K562 (cell line): ENCODE data around the gene LPIN2. TPM values are rescaled to one million over a fixed set of nuclear protein-coding genes. Genes with fewer than 3 reads are reported as not detected.

Experiments
- CC2D1A ChIP-seq: fragments of 450-650 bp; IDR thresholded peaks from 2 replicates; pipeline ENCODE4 v1.6.1; 2017; ENCODE audit warnings: mild to moderate bottlenecking
- DDX20 ChIP-seq: fragments of 450-650 bp; IDR thresholded peaks from 2 replicates; pipeline ENCODE4 v1.6.1; 2016; ENCODE audit warnings: missing genetic modification characterization, low read depth, mild to moderate bottlenecking, missing compliant biosample characterization, moderate library complexity
- DLX4 ChIP-seq: fragments of 250-450 bp; sonication (Bioruptor Pico); IDR thresholded peaks from 2 replicates; pipeline ENCODE4 v1.6.1; 2021; ENCODE audit warnings: mild to moderate bottlenecking
- ETS1 ChIP-seq: conservative IDR thresholded peaks from 2 replicates; pipeline ENCODE4 v1.6.1; 2011; ENCODE audit warnings: low read depth, mild to moderate bottlenecking, low read length; ENCODE audit not compliant: control insufficient read depth
- HDAC6 ChIP-seq: IDR thresholded peaks from 2 replicates; pipeline ENCODE4 v1.6.1; 2012; ENCODE audit warnings: low read depth, mild to moderate bottlenecking, control low read depth, inconsistent platforms, low read length, moderate library complexity
- HDAC8 ChIP-seq: fragments of 450-650 bp; IDR thresholded peaks from 2 replicates; pipeline ENCODE4 v1.6.1; 2016; ENCODE audit warnings: mild to moderate bottlenecking, missing genetic modification characterization, moderate library complexity, missing compliant biosample characterization
- KHSRP ChIP-seq: fragments of 450-650 bp; IDR thresholded peaks from 2 replicates; pipeline ENCODE4 v1.6.1; 2017
- MYNN ChIP-seq, 2 experiments: sonication (generic); formaldehyde crosslinking in 1 of 2; IDR thresholded peaks; 2 replicates each; pipeline versions ENCODE4 v1.5.0 to v1.6.1; 2016 to 2020; ENCODE audit warnings: antibody characterized with exemption in 1 of 2, missing genetic modification reagents in 1 of 2
- RBM15 ChIP-seq: fragments of 200-400 bp; formaldehyde crosslinking; IDR thresholded peaks from 2 replicates; pipeline ENCODE4 v1.6.1; 2018; ENCODE audit warnings: mild to moderate bottlenecking, low read length, moderate library complexity; ENCODE audit not compliant: insufficient read depth
- ZFPM2 ChIP-seq: fragments of 250-450 bp; sonication (Bioruptor Pico); IDR thresholded peaks from 2 replicates; pipeline ENCODE4 v1.5.1; 2022; ENCODE audit warnings: mild to moderate bottlenecking
- ZNF124 ChIP-seq: sonication (generic); formaldehyde crosslinking; IDR thresholded peaks from 2 replicates; pipeline ENCODE4 v1.8.1; 2022; ENCODE audit warnings: missing genetic modification reagents
- ZNF133 ChIP-seq: fragments of 250-450 bp; sonication (Bioruptor Pico); IDR thresholded peaks from 2 replicates; pipeline ENCODE4 v1.4.0; 2020; ENCODE audit warnings: mild to moderate bottlenecking
- ZNF3 ChIP-seq: fragments of 250-450 bp; sonication (Bioruptor Pico); IDR thresholded peaks from 2 replicates; pipeline ENCODE4 v1.5.0; 2021; ENCODE audit warnings: mild to moderate bottlenecking, moderate library complexity
- ZNF561 ChIP-seq: fragments of 450-650 bp; formaldehyde crosslinking; conservative IDR thresholded peaks from 2 replicates; pipeline ENCODE4 v1.4.0; 2020; ENCODE audit warnings: mild to moderate bottlenecking, moderate library complexity
- ZNF780A ChIP-seq: fragments of 250-450 bp; sonication (Bioruptor Pico); IDR thresholded peaks from 2 replicates; pipeline ENCODE4 v1.5.0; 2021; ENCODE audit warnings: mild to moderate bottlenecking
- ZNF830 ChIP-seq: fragments of 250-450 bp; sonication (Bioruptor Pico); IDR thresholded peaks from 2 replicates; pipeline ENCODE4 v1.5.0; 2021; ENCODE audit warnings: mild to moderate bottlenecking
- polyA plus RNA-seq, 8 experiments: library from polyadenylated mRNA; depleted of rRNA in 4 of 8; stranded (reverse) in 5 of 8; unstranded in 3 of 8; fragments of >200 nt; fragmentation: Nextera tagmentation in 2 of 8; fragmentation: Illumina TruSeq in 1 of 8; extraction: Ambion mirVana in 2 of 8; extraction: Trizol in 1 of 8; gene quantifications; 2 replicates each; pipeline versions ENCODE4 v1.2.1 to v1.2.3, GENCODE V29; 2011 to 2014; ENCODE audit warnings: inconsistent platforms in 1 of 8, missing spikeins in 1 of 8
- total RNA-seq, 7 experiments: library from RNA; depleted of rRNA in 6 of 7; stranded (reverse); fragments of >200 nt in 6 of 7; fragmentation: Illumina TruSeq in 2 of 7; extraction: Trizol in 2 of 7; gene quantifications; 2 replicates each; pipeline versions ENCODE4 v1.2.1 to v1.2.3, GENCODE V29; 2011 to 2021; ENCODE audit warnings: low replicate concordance in 1 of 7
- TF ChIP-seq, protein P1 (sequence below), 2 experiments: fragments of 250-450 bp in 1 of 2; fragments of 450-650 bp in 1 of 2; sonication (Bioruptor Pico) in 1 of 2; IDR thresholded peaks; 2 replicates each; pipeline versions ENCODE4 v1.6.1 to v1.8.0; 2016 to 2021; ENCODE audit warnings: mild to moderate bottlenecking in 2 of 2, moderate library complexity in 2 of 2, missing compliant biosample characterization in 1 of 2, missing genetic modification characterization in 1 of 2
- TF ChIP-seq, protein P2 (sequence below): fragments of 450-650 bp; formaldehyde crosslinking; IDR thresholded peaks from 2 replicates; pipeline ENCODE4 v1.4.0; 2020; ENCODE audit warnings: mild to moderate bottlenecking, moderate library complexity
- TF ChIP-seq, protein P3 (sequence below): IDR thresholded peaks from 2 replicates; pipeline ENCODE4 v1.6.1; 2016; ENCODE audit warnings: missing genetic modification characterization, missing compliant biosample characterization
- TF ChIP-seq, protein P4 (sequence below): sonication (generic); formaldehyde crosslinking; IDR thresholded peaks from 2 replicates; pipeline ENCODE4 v1.4.0; 2020; ENCODE audit warnings: mild to moderate bottlenecking, missing genetic modification reagents

Gene LPIN2
- total and polyA plus RNA-seq, 9 of the 15 experiments (the other 6 are each of a cell fraction or from before 2014, with no cell fraction given): 5.2 to 34.8 (median 24.6) TPM

- TF ChIP-seq, protein P1, sequence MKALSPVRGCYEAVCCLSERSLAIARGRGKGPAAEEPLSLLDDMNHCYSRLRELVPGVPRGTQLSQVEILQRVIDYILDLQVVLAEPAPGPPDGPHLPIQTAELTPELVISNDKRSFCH (CRISPR knock-in tag; IDR thresholded peaks at IDR 0.05): no peak
- TF ChIP-seq, protein P1 (tag; IDR thresholded peaks at IDR 0.05): no peak; the same call in 1 of the 2 replicates
- TF ChIP-seq HDAC6 (no peak), RBM15 (no peak), ZNF133 (no peak), ZFPM2 (CRISPR knock-in tag) (no peak), ZNF124 (no peak), ZNF830 (CRISPR knock-in tag) (no peak), KHSRP (no peak), MYNN (IDR thresholded peaks at IDR 0.05) (peak; percentile 88), MYNN (CRISPR knock-in tag; IDR thresholded peaks at IDR 0.05) (no peak), ZNF3 (no peak), ZNF780A (CRISPR knock-in tag) (no peak), DLX4 (CRISPR knock-in tag) (no peak), ETS1 (peak; percentile 56; the same call in 1 of the 2 replicates), ZNF561 (no peak), CC2D1A (no peak), HDAC8 (tag) (no peak), DDX20 (no peak)
- TF ChIP-seq, protein P2, sequence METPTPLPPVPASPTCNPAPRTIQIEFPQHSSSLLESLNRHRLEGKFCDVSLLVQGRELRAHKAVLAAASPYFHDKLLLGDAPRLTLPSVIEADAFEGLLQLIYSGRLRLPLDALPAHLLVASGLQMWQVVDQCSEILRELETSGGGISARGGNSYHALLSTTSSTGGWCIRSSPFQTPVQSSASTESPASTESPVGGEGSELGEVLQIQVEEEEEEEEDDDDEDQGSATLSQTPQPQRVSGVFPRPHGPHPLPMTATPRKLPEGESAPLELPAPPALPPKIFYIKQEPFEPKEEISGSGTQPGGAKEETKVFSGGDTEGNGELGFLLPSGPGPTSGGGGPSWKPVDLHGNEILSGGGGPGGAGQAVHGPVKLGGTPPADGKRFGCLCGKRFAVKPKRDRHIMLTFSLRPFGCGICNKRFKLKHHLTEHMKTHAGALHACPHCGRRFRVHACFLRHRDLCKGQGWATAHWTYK (CRISPR knock-in tag): 0 out of 2 replicates have a peak, but pooled peaks have one; percentile 13
- TF ChIP-seq, protein P3, sequence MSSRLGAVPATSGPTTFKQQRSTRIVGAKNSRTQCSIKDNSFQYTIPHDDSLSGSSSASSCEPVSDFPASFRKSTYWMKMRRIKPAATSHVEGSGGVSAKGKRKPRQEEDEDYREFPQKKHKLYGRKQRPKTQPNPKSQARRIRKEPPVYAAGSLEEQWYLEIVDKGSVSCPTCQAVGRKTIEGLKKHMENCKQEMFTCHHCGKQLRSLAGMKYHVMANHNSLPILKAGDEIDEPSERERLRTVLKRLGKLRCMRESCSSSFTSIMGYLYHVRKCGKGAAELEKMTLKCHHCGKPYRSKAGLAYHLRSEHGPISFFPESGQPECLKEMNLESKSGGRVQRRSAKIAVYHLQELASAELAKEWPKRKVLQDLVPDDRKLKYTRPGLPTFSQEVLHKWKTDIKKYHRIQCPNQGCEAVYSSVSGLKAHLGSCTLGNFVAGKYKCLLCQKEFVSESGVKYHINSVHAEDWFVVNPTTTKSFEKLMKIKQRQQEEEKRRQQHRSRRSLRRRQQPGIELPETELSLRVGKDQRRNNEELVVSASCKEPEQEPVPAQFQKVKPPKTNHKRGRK (tag): no peak
- TF ChIP-seq, protein P4, sequence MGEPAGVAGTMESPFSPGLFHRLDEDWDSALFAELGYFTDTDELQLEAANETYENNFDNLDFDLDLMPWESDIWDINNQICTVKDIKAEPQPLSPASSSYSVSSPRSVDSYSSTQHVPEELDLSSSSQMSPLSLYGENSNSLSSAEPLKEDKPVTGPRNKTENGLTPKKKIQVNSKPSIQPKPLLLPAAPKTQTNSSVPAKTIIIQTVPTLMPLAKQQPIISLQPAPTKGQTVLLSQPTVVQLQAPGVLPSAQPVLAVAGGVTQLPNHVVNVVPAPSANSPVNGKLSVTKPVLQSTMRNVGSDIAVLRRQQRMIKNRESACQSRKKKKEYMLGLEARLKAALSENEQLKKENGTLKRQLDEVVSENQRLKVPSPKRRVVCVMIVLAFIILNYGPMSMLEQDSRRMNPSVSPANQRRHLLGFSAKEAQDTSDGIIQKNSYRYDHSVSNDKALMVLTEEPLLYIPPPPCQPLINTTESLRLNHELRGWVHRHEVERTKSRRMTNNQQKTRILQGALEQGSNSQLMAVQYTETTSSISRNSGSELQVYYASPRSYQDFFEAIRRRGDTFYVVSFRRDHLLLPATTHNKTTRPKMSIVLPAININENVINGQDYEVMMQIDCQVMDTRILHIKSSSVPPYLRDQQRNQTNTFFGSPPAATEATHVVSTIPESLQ: no peak
Measured at GRCh38 chr18:3013024-3013804, at the start of gene LPIN2 (continued).
